Fibroblast of skin of right quadriceps (primary cell): ENCODE results near the gene LRP2.
"Not testable (repeated sequence)": the region's sequence is repeated elsewhere in the genome, so short reads cannot be mapped to it uniquely, and the experiment has no call there.

ENCODE experiments used
- DNase-seq: peaks from one replicate; pipeline ENCODE4 v3.0.0-alpha.2; 2013

LRP2 gene

GRCh38 chr2:169362118-169362893, at the start of gene LRP2:
LRP2 (minus strand) TSS chr2:169362534; CDS start chr2:169362399, 135 bp downstream.
- DNase-seq, result no peak

GRCh38 chr2:169406891-169407290, 44.6 kb upstream of the LRP2 start:
- DNase-seq, result no peak

DNA sequence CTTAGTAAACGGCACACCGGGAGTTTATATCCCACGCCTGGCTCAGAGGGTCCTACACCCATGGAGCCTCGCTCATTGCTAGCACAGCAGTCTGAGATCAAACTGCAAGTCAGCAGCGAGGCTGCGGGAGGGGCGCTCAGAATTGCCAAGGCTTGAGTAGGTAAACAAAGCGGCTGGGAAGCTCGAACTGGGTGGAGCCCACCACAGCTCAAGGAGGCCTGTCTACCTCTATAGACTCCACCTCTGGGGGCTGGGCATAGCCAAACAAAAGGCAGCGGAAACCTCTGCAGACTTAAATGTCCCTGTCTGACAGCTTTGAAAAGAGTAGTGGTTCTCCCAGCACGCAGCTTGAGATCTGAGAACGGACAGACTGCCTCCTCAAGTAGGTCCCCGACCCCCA, 37.2 kb upstream of the LRP2 start:
- not testable (repeated sequence) for DNase-seq

GRCh38 chr2:169397697-169398096, 35.4 kb upstream of the LRP2 start:
- no peak for DNase-seq

- DNase-seq, result no peak
These were observed 33.6 kb upstream of the LRP2 start for GRCh38 chr2:169395821-169396374.

DNA sequence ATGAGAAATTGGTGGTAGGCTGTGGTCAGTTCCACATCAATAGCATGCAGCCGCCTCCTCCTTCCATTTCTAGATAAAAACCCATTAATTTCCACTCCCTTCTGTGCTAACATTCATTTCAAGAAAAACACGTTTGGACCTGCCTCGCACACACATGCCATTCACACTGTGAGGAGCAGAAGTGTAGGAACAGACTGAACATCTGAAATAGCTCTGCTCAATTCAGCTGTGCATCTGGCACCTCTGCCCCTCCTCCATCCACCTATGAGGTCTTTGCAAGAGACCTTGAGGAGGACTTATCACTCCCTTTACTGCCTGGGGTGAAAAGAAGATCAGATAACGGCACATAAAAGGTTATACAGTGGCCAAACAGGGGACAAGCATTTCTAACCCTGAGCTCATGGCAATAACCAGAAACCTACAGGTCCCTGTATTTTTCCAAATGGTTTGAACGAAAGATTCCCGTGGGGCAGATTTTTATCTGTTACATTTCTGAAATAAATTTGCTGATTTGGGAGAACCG, 30.8 kb upstream of the LRP2 start:
- no peak for DNase-seq

DNA sequence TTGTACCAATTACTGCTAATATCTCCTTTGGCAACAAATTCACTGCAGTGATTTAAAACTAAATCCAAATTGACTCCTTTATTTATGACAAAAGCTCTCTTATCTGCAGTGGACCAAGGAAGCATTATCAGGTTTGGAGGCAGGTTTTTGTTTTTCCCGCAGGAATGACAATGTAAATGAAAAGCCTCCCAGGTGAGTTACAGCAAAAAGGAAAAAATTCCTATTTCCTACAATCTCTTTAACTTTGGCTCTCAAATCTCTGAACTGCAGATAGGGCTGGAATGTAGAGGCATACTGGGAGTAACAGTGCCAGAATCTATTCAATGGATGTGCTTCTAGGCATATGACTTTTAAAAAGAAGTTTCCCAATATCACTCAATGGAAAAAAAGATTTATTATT, 28.9 kb upstream of the LRP2 start:
- DNase-seq, result no peak

GRCh38 chr2:169388161-169388560, 25.8 kb upstream of the LRP2 start:
- DNase-seq, result no peak

GRCh38 chr2:169386722-169387121, 24.4 kb upstream of the LRP2 start:
- DNase-seq, result no peak

GRCh38 chr2:169384816-169385215, 22.5 kb upstream of the LRP2 start:
- no peak for DNase-seq

- no peak for DNase-seq
These were observed 10.2 kb upstream of the LRP2 start for GRCh38 chr2:169372561-169372960.

GRCh38 chr2:169366066-169366465, 3.7 kb upstream of the LRP2 start:
- no peak for DNase-seq

DNA sequence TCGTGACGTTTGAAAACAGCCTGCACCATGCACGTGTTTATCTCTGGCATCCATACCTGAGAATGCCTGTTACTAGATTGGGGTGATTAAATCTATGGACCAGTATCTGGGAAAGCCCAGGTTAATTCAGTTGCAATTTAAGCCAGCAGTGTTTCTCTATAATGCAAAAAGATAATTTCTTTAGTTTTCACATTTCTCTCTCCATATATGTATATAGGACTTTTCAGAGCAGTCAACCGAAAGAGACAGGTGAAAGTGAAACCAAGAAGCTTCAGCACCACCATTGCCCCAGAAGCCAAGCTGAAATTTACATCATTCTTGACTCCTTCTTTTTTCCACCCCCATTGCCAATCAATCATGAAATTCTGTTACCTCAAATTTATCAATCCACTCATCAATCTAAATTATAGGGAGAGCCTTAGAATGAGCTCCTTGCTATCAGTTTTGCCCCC, 2.7 kb upstream of the LRP2 start:
- no peak for DNase-seq

- DNase-seq, result no peak
These were observed 1.3 kb upstream of the LRP2 start for GRCh38 chr2:169363560-169364150.

DNA sequence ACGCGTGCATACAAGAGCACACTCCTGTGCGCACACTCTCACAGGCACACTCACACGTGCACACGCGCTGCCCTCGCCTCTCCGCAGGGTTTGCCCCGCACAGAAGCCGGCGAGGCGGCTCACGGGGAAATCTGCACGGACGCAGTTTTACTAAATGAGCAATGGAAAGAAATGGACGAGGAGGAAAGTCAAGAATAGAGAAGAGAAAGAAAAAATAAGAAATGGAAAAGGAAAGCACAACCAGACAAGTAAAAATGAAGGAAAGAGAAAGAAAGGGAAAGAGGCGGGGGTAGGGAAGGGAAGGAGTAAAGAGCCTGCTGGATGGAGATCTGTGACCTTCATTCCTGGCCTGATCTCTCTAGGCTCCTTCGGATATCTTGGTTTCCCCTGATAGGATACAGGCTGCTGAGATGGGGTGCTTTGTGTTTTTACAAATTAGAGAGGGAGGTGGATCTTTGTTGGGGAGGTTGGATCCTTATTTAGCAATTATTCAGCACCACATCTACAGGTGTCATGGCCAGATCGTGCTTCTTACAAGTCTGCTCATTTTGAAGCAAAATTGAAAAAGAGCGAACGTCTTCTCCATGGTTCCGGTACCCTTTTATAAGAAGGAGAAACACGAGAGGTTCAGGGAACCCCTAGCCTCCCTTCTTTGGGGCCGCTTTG, 693 bp upstream of the LRP2 start:
- no peak for DNase-seq

- DNase-seq, result no peak
These were observed 622 bp downstream of the LRP2 start for GRCh38 chr2:169361706-169362117.

- no peak for DNase-seq
These were observed 1.2 kb downstream of the LRP2 start for GRCh38 chr2:169360984-169361705.

DNA sequence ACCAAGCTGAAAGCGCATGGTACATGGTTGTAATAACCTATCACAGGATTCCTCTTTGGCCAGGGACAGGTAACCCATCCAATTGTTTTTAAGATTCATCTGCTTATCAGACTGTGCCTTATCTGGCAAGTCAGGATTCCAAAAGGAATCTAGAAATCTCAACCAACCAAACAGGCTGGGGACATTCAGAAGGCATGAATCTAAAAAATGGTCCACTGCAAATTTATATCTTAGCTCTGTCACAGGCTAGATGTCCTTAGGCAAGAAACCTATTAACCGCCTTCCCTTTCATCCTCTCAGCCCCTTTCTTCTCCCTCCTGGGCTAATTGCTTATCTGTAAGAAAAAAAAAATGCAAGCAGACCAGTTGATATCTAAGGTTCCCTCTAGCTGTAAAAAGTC, 4.3 kb downstream of the LRP2 start:
- DNase-seq, result no peak

DNA sequence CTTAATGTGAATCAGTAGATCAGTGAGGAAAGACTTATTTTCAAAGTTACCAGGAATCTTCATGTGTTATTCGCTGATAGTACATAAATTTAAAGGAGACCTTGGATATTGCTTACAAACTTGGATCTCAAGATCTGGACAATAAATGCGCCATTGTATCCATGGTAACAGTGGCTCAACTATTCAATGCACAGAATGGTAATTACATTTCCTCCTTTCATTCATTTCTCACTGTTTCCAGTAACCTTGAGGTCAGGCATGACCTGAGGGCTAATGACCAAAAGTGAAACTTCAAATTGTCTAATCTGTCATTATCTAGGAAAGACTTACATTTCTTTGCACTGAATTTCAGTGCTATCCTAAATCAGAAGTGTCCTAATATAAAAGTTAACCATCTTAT, 8.1 kb downstream of the LRP2 start:
- DNase-seq, result no peak

GRCh38 chr2:169351725-169352124, 10.6 kb downstream of the LRP2 start:
- DNase-seq, result no peak

DNA sequence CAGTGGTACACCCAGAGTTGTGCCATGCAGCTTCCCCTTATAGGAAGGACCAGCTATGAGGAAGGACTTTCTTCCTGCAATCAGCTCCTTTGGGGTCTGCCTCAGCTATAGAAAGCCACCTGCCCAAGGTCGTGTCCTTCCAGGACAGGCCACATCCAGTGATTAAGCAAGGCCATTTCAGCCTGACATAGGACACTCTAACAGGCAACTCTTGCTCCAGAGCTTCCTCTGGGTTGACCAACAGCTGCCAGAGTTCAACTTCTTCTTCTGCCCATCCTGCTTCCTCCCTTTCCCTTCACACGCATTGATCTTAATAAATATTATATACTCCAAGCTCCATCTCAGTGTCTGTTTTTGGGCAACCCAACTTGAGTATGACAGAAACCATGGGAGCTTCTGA, 12.8 kb downstream of the LRP2 start:
- DNase-seq, result no peak

DNA sequence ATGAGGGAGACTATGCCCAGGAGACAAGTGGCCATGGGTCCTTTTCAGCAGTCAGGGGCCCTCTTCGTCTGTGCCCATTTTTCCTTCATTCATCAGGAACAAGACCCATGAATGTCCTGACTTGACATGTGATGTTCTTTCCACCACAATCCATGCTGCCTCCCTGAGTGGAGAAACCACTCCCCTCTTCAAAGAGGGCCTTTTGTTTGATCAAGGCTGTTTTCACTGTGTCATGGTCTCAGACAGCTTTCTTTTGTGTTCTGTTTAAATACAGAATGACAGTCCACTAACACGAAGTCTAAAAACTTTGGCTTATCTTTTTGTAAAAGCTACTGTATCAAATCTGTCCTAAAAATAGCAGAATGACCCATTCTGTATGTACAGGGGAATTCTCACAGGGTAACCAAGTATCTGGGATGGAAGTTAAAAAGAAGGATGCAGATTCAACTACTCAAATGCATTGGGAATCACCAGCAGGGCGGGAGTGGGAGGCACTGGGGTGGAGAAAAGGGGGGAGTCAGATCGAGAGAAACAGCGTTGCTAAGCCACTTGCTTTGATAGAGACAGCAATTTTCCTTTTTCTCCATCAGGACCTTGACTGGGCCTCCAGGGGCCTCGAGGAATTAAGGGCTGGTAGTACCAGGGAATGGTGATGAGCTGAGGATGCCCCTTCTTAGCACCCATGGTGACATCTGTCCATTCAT, 13.9 kb downstream of the LRP2 start:
- DNase-seq, result no peak
